ENCODE data around the gene RPL19. TPM values are rescaled to one million over a fixed set of nuclear protein-coding genes. Genes with fewer than 3 reads are reported as not detected.

RPL19 gene
- total and polyA plus RNA-seq, 12 donors = 907 to 3,029 (median 991) TPM

DNA sequence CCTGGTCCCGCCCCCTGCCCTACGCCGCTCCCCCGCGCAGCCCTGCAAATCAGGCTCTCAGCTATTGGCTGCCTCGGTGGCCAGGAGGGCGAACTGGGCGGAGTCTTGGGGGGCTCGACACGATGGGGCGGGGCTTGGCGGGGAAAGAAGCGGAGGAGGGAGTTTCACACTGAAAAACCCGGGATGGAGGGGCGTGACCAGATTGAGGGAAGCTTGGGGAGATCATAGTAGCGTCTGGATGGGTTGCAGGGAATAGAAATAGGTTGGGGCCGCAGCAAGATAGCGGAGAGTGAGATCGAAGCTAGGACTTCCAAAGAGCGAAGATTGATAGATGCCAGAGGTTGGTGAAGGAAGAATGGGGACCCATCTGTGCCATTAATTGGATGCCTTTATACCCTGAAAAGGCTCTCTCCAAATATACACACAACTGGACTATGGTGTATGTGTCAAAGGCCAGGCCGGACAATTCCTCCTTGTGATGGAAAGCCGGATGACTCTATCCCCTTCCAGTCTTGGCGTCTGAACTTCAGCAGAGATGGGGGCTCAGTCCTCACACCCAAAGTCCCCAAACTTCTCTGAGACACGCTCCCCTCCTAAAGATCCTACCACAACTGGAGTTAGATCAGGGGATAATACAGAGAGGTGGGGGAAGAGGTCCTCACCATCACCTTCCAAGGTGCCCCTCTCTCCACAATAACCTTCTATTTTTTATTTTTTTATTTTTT, 26.0 kb downstream of the RPL19 start:
- Histone ChIP-seq H3K9me3 (no peaks in the 10 kb centered on the region), H3K4me3 (peak overlapping the region; percentile 18 to 53 (median 46)), H3K27me3 (peaks cover 14 to 68% (median 57%) of the 10 kb centered on the region in 7 donors), H3K4me1 (peaks cover 5 to 25% (median 21%) of the 10 kb centered on the region in 9 donors), H3K27ac (no peak overlapping the region), H3K36me3 (no peaks in the 10 kb centered on the region)
- intact Hi-C loops (cut with DNase I) = no loop called here
- TF ChIP-seq, protein P1, sequence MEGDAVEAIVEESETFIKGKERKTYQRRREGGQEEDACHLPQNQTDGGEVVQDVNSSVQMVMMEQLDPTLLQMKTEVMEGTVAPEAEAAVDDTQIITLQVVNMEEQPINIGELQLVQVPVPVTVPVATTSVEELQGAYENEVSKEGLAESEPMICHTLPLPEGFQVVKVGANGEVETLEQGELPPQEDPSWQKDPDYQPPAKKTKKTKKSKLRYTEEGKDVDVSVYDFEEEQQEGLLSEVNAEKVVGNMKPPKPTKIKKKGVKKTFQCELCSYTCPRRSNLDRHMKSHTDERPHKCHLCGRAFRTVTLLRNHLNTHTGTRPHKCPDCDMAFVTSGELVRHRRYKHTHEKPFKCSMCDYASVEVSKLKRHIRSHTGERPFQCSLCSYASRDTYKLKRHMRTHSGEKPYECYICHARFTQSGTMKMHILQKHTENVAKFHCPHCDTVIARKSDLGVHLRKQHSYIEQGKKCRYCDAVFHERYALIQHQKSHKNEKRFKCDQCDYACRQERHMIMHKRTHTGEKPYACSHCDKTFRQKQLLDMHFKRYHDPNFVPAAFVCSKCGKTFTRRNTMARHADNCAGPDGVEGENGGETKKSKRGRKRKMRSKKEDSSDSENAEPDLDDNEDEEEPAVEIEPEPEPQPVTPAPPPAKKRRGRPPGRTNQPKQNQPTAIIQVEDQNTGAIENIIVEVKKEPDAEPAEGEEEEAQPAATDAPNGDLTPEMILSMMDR (IDR thresholded peaks at IDR 0.05) = no peak
- WGBS, 2 donors = 12 to 13% methylated on average over 24 of the region's 24 CpGs
- ATAC-seq = peak; percentile 64 to 86 (median 80)
- DNase-seq = peak; percentile 77 to 84

DNA sequence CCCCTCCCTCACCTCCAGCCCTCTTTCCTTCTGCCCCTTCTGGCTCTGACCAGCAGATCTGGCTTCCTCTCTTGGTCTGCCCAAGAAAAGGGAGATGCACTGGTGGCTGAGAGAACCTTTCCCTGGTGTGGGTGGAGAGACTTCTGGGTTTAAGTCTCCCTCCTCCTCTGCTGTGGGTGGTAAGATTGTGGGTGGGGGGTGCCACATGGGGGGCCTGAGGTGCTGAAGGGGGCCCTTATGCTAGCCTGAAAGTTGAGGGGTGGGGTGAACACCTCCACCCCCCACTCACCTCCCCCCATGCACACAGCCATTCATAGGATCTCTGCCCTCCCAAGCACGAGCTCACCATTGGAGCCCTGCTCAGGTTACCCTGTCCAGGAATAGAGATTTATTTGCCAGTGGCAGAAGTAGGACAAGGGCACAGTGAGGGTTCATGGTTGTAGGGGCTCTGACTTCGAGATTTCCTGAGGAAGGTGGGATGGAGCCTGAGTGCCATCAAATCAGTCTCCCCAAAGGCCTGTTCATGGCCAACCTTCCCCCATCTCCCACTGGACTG, 27.4 kb downstream of the RPL19 start:
- TF ChIP-seq, protein P1 (IDR thresholded peaks at IDR 0.05) = no peak
- H3K27me3 ChIP-seq = peaks cover 14 to 81% (median 68%) of the 10 kb centered on the region in 7 donors
- intact Hi-C loops (cut with DNase I) = no loop called here
- ATAC-seq = no peak
- WGBS, 2 donors = 81 to 82% methylated on average over 2 of the region's 2 CpGs
- no peaks in the 10 kb centered on the region for H3K9me3 ChIP-seq
- H3K27ac ChIP-seq = no peak overlapping the region
- H3K36me3 ChIP-seq = no peaks in the 10 kb centered on the region
- peaks cover 10 to 35% (median 31%) of the 10 kb centered on the region in 9 donors for H3K4me1 ChIP-seq
- no peak overlapping the region for H3K4me3 ChIP-seq
- no peak for DNase-seq

DNA sequence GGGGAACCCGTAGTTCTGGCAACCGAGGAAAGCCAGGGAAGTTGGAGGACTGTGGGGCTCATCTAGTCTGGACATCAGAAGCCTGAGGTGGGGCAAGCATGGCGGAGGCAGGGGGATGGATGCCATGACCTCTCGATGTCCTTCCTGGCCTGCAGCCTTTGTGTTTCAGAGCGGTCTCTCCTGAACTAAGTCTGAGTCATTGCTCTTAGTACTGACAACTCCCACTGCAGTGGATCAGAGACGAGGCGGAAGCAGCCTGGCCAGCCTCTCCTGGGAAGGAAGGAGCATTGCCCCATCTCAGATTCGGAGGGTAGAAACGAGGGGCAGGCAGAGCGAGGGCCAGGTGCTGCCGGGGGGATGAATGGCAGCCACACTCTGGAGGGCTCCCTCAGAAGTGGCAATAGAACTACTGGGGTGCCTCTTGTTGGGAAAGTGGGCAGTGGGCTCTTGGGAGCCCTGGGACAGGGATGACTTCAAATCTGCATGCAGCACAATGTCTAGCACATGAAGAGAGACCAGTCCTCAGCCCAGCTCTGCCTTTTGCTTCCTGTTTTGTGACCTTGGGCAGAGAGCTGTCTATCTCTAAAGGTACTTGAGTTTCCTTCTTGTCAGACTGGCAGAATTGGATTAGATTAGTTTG, 29.3 kb downstream of the RPL19 start:
- peaks cover 16 to 91% (median 71%) of the 10 kb centered on the region in 7 donors for H3K27me3 ChIP-seq
- 55 to 62% methylated on average over 11 of the region's 11 CpGs for WGBS, 2 donors
- H3K4me3 ChIP-seq = no peak overlapping the region
- DNase-seq (no peak), ATAC-seq (no peak)
- H3K9me3 ChIP-seq = no peaks in the 10 kb centered on the region
- intact Hi-C loops (cut with DNase I) = no loop called here
- H3K4me1 ChIP-seq = peaks cover 10 to 34% (median 31%) of the 10 kb centered on the region in 9 donors
- H3K36me3 ChIP-seq = no peaks in the 10 kb centered on the region
- TF ChIP-seq, protein P1 (IDR thresholded peaks at IDR 0.05) = no peak
- no peak overlapping the region for H3K27ac ChIP-seq

DNA sequence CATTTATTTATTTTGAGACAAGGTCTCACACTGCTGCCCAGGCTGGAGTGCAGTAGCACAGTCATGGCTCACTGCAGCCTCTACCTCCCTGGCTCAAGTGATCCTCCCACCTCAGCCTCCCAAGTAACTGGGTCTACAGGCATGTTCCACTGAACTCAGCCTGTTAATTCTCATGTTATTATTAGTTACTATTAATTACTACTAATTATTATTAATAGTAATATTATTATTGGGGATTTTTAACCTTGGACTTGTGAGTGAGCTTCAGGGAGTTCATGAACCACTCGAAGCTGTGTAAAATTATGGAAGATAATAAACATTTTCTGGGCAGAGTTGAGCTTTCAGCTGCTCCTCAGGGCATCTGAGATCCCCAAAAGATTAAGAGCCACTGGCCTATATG, 30.3 kb downstream of the RPL19 start:
- no peaks in the 10 kb centered on the region for H3K9me3 ChIP-seq
- H3K4me1 ChIP-seq = peaks cover 10 to 25% (median 23%) of the 10 kb centered on the region in 9 donors
- TF ChIP-seq, protein P1 (IDR thresholded peaks at IDR 0.05) = no peak
- H3K27ac ChIP-seq = no peak overlapping the region
- DNase-seq (no peak), ATAC-seq (no peak)
- H3K36me3 ChIP-seq = no peaks in the 10 kb centered on the region
- intact Hi-C loops (cut with DNase I) = loop anchor here in 4 of 10 donors (10.0 kb wide), 3 partner anchors 66 to 256 kb away; partner anchors contain the start of gene ARL5C (in 2 of the 4)
- WGBS, 2 donors = 36 to 79% methylated on average over 1 of the region's 1 CpG
- peaks cover 13 to 88% (median 65%) of the 10 kb centered on the region in 7 donors for H3K27me3 ChIP-seq
- no peak overlapping the region for H3K4me3 ChIP-seq
